Renal cortical epithelial cell (primary cell): ENCODE results near the gene FNIP2. TPM values are rescaled to one million over a fixed set of nuclear protein-coding genes. Genes with fewer than 3 reads are reported as not detected.
"Not testable (repeated sequence)": the region's sequence is repeated elsewhere in the genome, so short reads cannot be mapped to it uniquely, and the experiment has no call there.

Source experiments
- DNase-seq: peaks from one replicate; pipeline ENCODE4 v3.0.0-alpha.2; 2011; ENCODE audit warnings: low read depth
- total RNA-seq: library from RNA; depleted of rRNA; stranded (reverse); fragments of >200 nt; gene quantifications from 2 replicates; pipeline ENCODE4 v1.2.3, GENCODE V29; 2014

FNIP2 gene
- total RNA-seq, 1 donor from 2014 or later = 143 TPM

DNA sequence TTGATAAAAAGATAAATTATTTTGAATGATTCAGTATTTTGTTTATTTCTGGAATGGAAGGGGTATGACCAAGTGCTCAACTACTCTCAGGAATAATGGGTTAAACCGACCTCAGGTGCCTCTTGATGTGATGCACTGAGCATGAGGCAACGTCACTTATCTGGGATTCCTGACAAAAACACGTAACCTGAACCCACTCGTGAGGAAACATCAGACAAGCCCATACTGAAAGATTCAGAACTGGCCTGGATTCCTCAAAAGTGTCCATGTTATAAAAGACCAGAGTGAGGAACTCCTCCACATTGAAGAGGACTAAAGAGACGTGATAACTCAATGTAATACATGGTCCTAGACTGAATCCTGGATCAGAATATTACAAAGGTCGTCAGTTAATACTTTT lies 144.0 kb downstream of the FNIP2 start:
- DNase-seq = no peak

GRCh38 chr4:158913766-158914165 lies 144.9 kb downstream of the FNIP2 start:
- no peak for DNase-seq

DNA sequence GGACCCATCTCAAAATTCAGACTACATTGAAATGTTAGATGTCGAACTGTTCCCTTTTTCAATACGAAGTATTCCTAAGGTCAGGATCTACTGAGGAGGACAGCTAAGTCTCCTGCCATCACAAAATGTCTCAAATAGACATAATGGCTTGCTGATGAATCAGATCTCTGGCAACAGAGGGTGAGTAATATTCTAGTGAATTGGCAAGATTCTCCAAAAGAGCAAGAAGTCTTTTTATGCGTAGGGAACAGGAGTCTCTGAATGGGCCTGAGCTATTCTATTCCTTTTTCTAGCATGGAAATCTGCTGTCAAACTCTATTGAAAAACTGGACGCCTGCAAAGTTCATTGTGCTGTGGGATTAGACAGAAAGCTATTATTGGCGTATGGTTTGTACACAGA lies 145.4 kb downstream of the FNIP2 start:
- DNase-seq = peak; percentile 84

GRCh38 chr4:158915683-158916241 lies 146.9 kb downstream of the FNIP2 start:
- no peak for DNase-seq

GRCh38 chr4:158920452-158920996 lies 151.7 kb downstream of the FNIP2 start:
- not testable (repeated sequence) for DNase-seq

- not testable (repeated sequence) for DNase-seq
These were observed 158.9 kb downstream of the FNIP2 start for GRCh38 chr4:158927774-158928173.

DNA sequence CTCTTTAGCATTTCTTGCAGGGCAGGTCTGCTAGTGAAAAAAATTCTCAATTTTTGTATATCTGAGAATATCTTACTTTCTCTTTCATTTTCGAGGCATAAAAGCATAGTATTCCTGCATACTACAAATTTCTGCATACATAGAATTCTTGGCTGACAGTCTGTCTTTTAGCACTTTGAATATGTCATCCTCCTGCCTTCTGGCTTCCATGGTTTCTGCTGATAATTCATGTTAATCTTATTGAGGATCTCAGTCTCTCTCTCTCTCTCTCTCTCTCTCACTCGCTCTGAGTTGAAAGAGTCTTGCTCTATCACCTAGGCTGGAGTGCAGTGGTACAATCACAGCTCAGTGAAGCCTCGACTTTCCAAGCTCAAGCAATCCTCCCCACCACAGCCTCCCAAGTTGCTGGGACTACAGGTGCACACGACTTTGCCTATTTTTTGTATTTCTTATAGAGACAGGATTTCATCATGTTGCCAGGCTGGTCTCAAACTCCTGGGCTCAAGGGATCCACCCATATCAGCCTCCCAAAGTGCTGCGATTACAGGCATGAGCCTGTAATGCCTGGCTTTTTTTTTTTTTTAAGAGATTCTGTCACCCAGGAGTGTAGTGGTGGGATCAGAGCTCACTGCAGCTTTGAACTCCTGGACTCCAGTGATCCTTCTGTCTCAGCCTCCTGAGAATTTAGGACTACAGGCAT lies 161.3 kb downstream of the FNIP2 start:
- no peak for DNase-seq

GRCh38 chr4:158930639-158930972 lies 161.8 kb downstream of the FNIP2 start:
- no peak for DNase-seq

- DNase-seq = no peak
These were observed 164.4 kb downstream of the FNIP2 start for GRCh38 chr4:158933236-158933635.

GRCh38 chr4:158934996-158935669 lies 166.3 kb downstream of the FNIP2 start:
- DNase-seq = no peak

DNA sequence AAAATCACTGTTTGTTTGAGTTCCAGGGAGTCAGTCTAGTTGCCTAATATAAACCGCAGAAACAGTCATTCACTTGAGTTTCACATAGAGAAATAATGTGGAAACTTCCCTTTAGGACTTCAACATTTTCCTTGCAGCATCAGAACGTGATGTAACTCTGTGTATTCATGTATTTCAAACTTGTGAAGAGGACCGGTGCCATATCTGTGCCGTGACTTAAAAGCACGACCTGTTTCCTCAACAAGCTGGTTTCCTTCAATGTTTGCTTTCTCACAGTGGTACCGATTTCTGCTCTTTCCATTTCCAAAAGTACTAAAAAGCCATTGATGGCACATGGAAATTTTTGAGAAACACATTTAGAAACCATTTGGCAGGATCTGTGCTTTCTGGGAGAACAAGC lies 167.4 kb downstream of the FNIP2 start:
- no peak for DNase-seq

DNA sequence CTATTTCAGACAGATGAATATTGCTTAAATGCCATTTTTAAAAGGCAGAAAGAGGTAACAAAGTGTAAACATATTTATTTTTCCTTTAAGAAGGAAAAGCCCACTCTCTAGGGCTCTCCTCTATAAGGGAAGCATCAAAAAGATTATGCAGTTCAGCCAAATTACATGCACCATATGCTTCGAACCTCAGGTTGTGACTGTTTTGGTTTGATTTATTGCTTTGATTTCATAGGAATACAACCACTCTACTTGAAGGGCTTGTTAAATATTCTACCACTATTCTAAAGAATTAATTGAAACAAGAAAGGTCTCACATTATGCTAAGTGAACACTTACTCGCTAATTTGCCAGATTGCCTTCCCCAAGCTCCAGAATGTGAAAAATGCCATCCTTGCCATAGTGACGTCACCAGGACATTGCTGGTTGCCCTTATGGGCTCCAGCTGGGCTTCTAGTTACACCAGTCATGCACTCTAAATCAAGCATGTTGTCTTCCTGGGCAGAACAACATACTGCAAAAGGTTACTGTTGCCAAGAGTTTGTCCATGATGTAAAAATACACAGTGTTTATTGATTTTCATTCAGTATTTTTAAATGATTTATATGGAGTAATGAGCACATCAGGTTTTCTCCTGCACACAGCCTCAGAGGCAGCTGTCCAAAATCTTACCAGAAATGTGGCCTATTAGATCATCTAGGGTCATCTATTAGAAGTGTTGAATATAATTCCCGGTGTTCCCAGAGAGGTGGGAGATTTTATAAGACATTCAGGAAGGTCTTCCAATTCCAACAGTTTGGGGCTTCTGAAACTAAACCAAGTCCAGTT lies 169.6 kb downstream of the FNIP2 start:
- peak; percentile 25 for DNase-seq

DNA sequence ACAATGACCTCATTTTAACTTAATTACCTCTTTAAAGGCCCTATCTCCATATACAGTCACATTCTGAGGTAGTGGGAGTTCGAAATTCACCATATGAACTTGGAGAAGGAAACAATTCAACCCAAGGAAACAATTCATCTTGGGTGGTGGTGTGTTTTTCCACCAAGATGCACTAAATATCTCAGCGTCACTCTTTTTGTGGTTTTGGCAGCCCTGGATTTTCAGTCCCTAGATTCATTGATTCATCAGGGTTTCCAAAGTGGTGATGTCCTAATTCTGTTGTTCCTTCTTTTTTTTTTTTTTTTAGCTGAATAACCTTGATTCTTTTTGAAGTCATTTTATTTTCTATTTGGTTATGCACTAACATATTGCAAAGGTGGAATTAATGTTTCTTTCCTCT lies 171.4 kb downstream of the FNIP2 start:
- DNase-seq = no peak

DNA sequence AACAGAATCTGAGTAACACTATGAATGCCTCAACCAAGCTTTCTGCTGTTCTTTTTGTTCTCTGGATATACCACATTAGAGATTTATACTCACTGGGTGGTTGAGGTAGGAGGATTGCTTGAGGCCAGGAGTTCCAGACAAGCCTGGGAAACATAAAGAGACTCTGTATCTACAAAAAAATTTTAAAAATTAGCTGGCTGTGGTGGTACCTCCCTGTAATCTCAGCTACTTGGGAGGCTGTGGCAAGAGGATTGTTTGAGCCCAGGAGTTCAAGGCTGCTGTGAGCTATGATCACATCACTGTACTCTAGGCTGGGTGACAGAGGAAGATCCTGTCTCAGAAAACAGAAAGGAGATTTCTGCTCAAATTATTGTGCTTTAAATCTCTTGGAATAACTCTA lies 172.5 kb downstream of the FNIP2 start:
- no peak for DNase-seq

DNA sequence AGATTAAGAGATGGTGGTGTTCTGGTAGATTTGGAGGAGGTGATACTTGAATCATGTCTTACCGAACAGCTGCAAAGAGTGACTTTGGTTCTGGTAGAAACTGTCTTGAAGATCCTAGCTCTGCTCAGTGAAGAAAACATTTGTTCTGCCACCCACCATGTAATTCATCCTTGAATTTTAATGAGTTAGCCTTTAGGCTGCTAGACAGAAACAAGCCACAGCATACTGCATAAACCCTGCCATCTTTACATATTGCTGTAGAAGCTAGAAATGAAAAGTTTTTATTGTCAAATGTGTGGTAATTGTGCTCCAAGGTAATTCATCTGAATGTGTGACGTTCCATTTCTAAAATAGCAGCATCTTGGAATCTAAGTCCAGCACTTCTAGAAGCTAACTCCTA lies 173.1 kb downstream of the FNIP2 start:
- DNase-seq = no peak

DNA sequence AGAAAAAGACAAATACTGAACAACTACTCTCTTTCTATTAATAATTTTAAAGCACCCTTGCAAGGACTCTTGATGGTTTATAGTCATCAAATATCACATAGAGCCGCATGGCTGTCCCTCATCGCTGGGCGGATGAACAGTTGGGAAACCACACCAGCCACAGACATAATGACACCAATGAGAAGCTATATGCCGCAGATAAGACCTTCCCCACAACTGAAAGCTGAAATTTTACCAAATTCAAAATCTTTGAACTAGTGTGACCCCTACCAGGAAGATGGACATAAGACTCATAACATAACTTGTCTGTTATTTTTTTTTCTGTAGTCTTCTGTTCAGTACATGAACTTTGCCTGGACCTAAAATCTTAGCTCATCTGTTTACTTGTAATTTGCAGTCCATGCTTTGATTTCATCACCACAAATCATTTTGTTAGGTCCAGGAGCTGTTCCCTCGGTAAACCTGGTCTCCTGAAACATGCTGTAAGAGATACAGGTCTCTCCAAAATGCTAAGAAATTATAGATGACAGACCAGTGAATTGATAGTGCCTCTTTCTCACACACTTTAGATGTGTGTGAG lies 176.8 kb downstream of the FNIP2 start:
- DNase-seq = no peak

- no peak for DNase-seq
These were observed 178.0 kb downstream of the FNIP2 start for GRCh38 chr4:158946825-158947224.

DNA sequence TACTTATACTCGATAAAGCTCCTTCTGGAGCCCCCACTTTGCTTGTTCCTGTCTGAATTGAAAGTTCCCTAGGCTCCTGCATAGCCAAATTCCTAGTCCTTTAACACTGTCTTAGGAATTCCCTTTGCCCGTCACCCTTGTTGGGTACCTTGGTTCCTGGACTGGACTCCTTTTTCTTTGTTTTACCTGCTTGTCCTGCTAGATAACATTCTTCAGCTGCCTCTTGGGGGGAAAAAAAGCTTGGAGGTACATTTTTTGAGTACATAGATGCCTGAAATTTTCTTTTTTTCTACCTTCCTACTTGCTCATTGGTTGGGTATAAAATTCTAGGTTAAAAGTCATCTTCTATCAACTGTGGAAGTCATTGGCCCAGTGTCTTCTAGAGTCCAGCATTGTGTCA lies 179.2 kb downstream of the FNIP2 start:
- DNase-seq = no peak

DNA sequence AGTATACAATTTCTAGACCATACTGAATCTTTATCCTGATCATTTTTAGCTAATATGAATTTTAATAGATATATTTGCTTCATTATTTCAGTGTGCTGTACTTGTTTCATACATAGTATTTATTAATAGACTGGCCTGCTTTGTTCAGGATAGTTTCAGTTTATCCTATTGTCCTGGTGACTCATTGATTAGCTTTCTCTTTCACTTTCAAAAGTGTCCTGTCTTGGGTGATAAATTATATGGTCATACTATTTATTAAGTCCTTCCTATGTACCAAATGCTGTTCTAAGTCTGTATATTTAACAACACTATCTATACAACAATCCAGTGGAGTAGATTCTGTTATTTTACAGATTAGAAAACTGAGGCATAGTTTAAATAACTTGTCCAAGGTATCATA lies 180.3 kb downstream of the FNIP2 start:
- DNase-seq = peak; percentile 76

DNA sequence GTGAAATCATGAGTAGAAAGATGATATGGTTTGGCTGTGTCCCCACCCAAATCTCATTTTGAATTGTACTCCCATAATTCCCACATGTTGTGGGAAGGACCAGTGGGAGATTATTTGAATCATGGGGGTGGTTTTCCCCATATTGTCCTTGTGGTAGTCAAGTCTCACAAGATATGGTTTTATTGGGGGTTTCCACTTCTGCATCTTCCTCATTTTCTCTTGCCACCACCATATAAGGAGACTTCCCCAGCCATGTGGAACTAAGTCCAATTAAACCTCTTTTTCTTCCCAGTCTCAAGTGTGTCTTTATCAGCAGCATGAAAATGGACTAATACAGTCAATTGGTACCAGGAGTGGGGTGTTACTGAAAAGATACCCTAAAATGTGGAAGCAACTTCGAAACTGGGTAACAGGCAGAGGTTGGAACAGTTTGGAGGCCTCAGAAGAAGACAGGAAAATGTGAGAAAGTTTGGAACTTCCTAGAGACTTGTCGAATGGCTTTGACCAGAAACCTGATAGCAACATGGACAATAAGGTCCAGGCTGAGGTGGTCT lies 183.5 kb downstream of the FNIP2 start:
- not testable (repeated sequence) for DNase-seq

GRCh38 chr4:158956345-158956744 lies 187.5 kb downstream of the FNIP2 start:
- DNase-seq = not testable (repeated sequence)

GRCh38 chr4:158956918-158957317 lies 188.1 kb downstream of the FNIP2 start:
- not testable (repeated sequence) for DNase-seq
